WTC11 (cell line): ENCODE results near the gene MST1R. TPM values are rescaled to one million over a fixed set of nuclear protein-coding genes. Genes with fewer than 3 reads are reported as not detected.

Experiments
- ATAC-seq: fragments of 200-7000 bp; cut with Tn5 transposase; 2 replicates; pipeline ENCODE4 v1.10.0; 2021; ENCODE audit warnings: mild to moderate bottlenecking, moderate library complexity
- CTCF ChIA-PET: fragments of 300-600 bp; sonication (Branson Sonifier 250); formaldehyde crosslinking; loops from one replicate; lab custom pipeline; 2021; ENCODE audit warnings: antibody characterized with exemption; lab: Charles Lee
- POLR2A ChIA-PET: fragments of 350-600 bp; sonication (Branson Sonifier 250); formaldehyde crosslinking; loops from one replicate; lab custom pipeline; 2021; ENCODE audit warnings: antibody characterized with exemption; lab: Charles Lee
- DNase-seq: peaks from one replicate; pipeline ENCODE4 v3.0.0; 2021; ENCODE audit warnings: low spot score
- H3K27ac Mint-ChIP-seq: 2 replicates; pipeline ENCODE4 v1.8.0; 2021; ENCODE audit warnings: mixed read lengths
- H3K27me3 Mint-ChIP-seq: 2 replicates; pipeline ENCODE4 v1.8.0; 2021; ENCODE audit warnings: low read depth, mild to moderate bottlenecking, moderate library complexity, mixed read lengths
- H3K36me3 Mint-ChIP-seq: 2 replicates; pipeline ENCODE4 v1.8.0; 2021; ENCODE audit warnings: mixed read lengths
- H3K4me1 Mint-ChIP-seq: 2 replicates; pipeline ENCODE4 v1.8.0; 2022; ENCODE audit warnings: mixed read lengths
- H3K4me3 Mint-ChIP-seq: 2 replicates; pipeline ENCODE4 v1.8.0; 2021; ENCODE audit warnings: mild to moderate bottlenecking, moderate library complexity, mixed read lengths
- H3K9me3 Mint-ChIP-seq: 2 replicates; pipeline ENCODE4 v1.8.0; 2021; ENCODE audit warnings: mixed read lengths
- ATF1 ChIP-seq: sonication (generic); formaldehyde crosslinking; IDR thresholded peaks from 2 replicates; pipeline ENCODE4 v1.8.1; 2023; ENCODE audit warnings: mild to moderate bottlenecking, moderate library complexity, missing genetic modification reagents
- CBFB ChIP-seq: sonication (generic); formaldehyde crosslinking; IDR thresholded peaks from 2 replicates; pipeline ENCODE4 v1.8.1; 2022; ENCODE audit warnings: mild to moderate bottlenecking, low read depth, missing genetic modification reagents
- CREM ChIP-seq: sonication (generic); formaldehyde crosslinking; IDR thresholded peaks from 2 replicates; pipeline ENCODE4 v1.8.1; 2022; ENCODE audit warnings: mild to moderate bottlenecking, missing genetic modification reagents, moderate library complexity
- ELF4 ChIP-seq: sonication (generic); formaldehyde crosslinking; IDR thresholded peaks from 2 replicates; pipeline ENCODE4 v1.8.1; 2022; ENCODE audit warnings: low read depth, mild to moderate bottlenecking, moderate library complexity, missing genetic modification reagents
- EMX1 ChIP-seq: fragments of 250-450 bp; sonication (Bioruptor Pico); IDR thresholded peaks from 2 replicates; pipeline ENCODE4 v1.8.0; 2021; ENCODE audit warnings: mild to moderate bottlenecking
- ESRRA ChIP-seq: sonication (generic); formaldehyde crosslinking; IDR thresholded peaks from 2 replicates; pipeline ENCODE4 v1.8.1; 2022; ENCODE audit warnings: mild to moderate bottlenecking, missing genetic modification reagents, borderline replicate concordance
- FOXJ3 ChIP-seq: sonication (generic); formaldehyde crosslinking; IDR thresholded peaks from 2 replicates; pipeline ENCODE4 v1.9.0; 2021; ENCODE audit warnings: missing genetic modification reagents, mild to moderate bottlenecking, borderline replicate concordance
- FOXP1 ChIP-seq: sonication (generic); formaldehyde crosslinking; IDR thresholded peaks from 2 replicates; pipeline ENCODE4 v1.8.0; 2022; ENCODE audit warnings: missing genetic modification reagents, mild to moderate bottlenecking, moderate library complexity, borderline replicate concordance
- JAZF1 ChIP-seq: fragments of 250-450 bp; sonication (Bioruptor Pico); IDR thresholded peaks from 2 replicates; pipeline ENCODE4 v1.9.0; 2021; ENCODE audit warnings: moderate library complexity, mild to moderate bottlenecking, inconsistent platforms
- JUN ChIP-seq: sonication (generic); formaldehyde crosslinking; IDR thresholded peaks from 2 replicates; pipeline ENCODE4 v1.8.0; 2023; ENCODE audit warnings: mild to moderate bottlenecking, missing genetic modification reagents
- MYBL2 ChIP-seq: sonication (generic); formaldehyde crosslinking; IDR thresholded peaks from 2 replicates; pipeline ENCODE4 v1.8.1; 2023; ENCODE audit warnings: mild to moderate bottlenecking, moderate library complexity, missing genetic modification reagents
- NR2C2 ChIP-seq: sonication (generic); formaldehyde crosslinking; IDR thresholded peaks from 2 replicates; pipeline ENCODE4 v1.8.0; 2022; ENCODE audit warnings: mild to moderate bottlenecking, missing genetic modification reagents
- NR3C1 ChIP-seq: sonication (generic); formaldehyde crosslinking; conservative IDR thresholded peaks from 2 replicates; pipeline ENCODE4 v1.8.1; 2023; ENCODE audit warnings: low read depth, mild to moderate bottlenecking, missing genetic modification reagents
- OVOL2 ChIP-seq: fragments of 250-450 bp; sonication (Bioruptor Pico); IDR thresholded peaks from 2 replicates; pipeline ENCODE4 v1.9.0; 2021; ENCODE audit warnings: mild to moderate bottlenecking, borderline replicate concordance
- TEAD1 ChIP-seq: sonication (generic); formaldehyde crosslinking; IDR thresholded peaks from 2 replicates; pipeline ENCODE4 v1.8.0; 2022; ENCODE audit warnings: mild to moderate bottlenecking, missing genetic modification reagents
- TEAD4 ChIP-seq: sonication (generic); formaldehyde crosslinking; IDR thresholded peaks from 2 replicates; pipeline ENCODE4 v1.8.0; 2022; ENCODE audit warnings: mild to moderate bottlenecking, missing genetic modification reagents
- ZNF317 ChIP-seq: sonication (generic); formaldehyde crosslinking; IDR thresholded peaks from 2 replicates; pipeline ENCODE4 v1.8.1; 2023; ENCODE audit warnings: low read depth, mild to moderate bottlenecking, moderate library complexity, missing genetic modification reagents, borderline replicate concordance
- ZNF396 ChIP-seq: fragments of 250-450 bp; sonication (Bioruptor Pico); IDR thresholded peaks from 2 replicates; pipeline ENCODE4 v1.8.0; 2021; ENCODE audit warnings: mild to moderate bottlenecking, moderate library complexity, borderline replicate concordance
- ZNF416 ChIP-seq: fragments of 250-450 bp; sonication (Bioruptor Pico); IDR thresholded peaks from 2 replicates; pipeline ENCODE4 v1.9.0; 2021; ENCODE audit warnings: mild to moderate bottlenecking, inconsistent platforms
- ZNF423 ChIP-seq: fragments of 250-450 bp; sonication (Bioruptor Pico); IDR thresholded peaks from 2 replicates; pipeline ENCODE4 v2.1.2; 2022; ENCODE audit warnings: mild to moderate bottlenecking, moderate library complexity
- total RNA-seq: library from RNA; stranded (reverse); gene quantifications from 3 replicates; pipeline ENCODE4 v1.2.3, GENCODE V29; 2021
- TF ChIP-seq, protein P1 (sequence below): sonication (generic); formaldehyde crosslinking; IDR thresholded peaks from 2 replicates; pipeline ENCODE4 v1.8.1; 2023; ENCODE audit warnings: mild to moderate bottlenecking, missing genetic modification reagents, moderate library complexity
- TF ChIP-seq, protein P2 (sequence below): sonication (generic); formaldehyde crosslinking; conservative IDR thresholded peaks from 2 replicates; pipeline ENCODE4 v1.8.1; 2023; ENCODE audit warnings: mild to moderate bottlenecking, low read depth, missing genetic modification reagents, moderate library complexity
- TF ChIP-seq, protein P3 (sequence below): sonication (generic); formaldehyde crosslinking; IDR thresholded peaks from 2 replicates; pipeline ENCODE4 v1.8.1; 2022; ENCODE audit warnings: low read depth, missing genetic modification reagents, borderline replicate concordance
- TF ChIP-seq, protein P4 (sequence below): sonication (generic); formaldehyde crosslinking; IDR thresholded peaks from 2 replicates; pipeline ENCODE4 v1.8.1; 2022; ENCODE audit warnings: missing genetic modification reagents, borderline replicate concordance
- TF ChIP-seq, protein P5 (sequence below): sonication (generic); formaldehyde crosslinking; IDR thresholded peaks from 2 replicates; pipeline ENCODE4 v1.8.1; 2022; ENCODE audit warnings: mild to moderate bottlenecking, missing genetic modification reagents, moderate library complexity, borderline replicate concordance

MST1R gene
- total RNA-seq, 1 experiment from 2014 or later = 6.2 TPM

DNA sequence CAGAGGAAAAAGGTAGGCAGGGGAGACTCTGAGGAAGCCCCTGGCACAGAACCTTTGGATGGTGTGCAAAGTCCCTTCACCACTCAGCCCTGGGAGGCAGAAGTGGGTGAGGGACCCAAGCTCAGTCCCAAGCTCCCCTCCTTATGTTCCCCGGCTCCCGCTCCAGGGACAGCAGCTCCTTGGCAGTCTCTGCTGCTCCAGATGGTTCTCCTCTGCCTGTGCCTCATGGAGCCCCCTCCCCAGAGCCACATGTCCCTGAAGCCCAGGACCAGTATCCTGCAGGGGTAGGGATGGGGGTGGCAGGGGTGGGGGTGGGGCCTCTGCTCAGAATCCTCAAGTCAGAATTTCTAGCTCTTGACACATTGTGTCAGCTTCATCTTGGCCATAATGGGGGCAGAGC lies 26.0 kb downstream of the MST1R start (continued):
- TF ChIP-seq, protein P1, sequence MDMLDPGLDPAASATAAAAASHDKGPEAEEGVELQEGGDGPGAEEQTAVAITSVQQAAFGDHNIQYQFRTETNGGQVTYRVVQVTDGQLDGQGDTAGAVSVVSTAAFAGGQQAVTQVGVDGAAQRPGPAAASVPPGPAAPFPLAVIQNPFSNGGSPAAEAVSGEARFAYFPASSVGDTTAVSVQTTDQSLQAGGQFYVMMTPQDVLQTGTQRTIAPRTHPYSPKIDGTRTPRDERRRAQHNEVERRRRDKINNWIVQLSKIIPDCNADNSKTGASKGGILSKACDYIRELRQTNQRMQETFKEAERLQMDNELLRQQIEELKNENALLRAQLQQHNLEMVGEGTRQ (CRISPR knock-in tag) = no peak
- TF ChIP-seq ATF1 = no peak
- TF ChIP-seq FOXJ3 (CRISPR knock-in tag) = no peak
- TF ChIP-seq OVOL2 = no peak
- TF ChIP-seq MYBL2 = no peak
- TF ChIP-seq TEAD1 (CRISPR knock-in tag) = no peak
- TF ChIP-seq, protein P2, sequence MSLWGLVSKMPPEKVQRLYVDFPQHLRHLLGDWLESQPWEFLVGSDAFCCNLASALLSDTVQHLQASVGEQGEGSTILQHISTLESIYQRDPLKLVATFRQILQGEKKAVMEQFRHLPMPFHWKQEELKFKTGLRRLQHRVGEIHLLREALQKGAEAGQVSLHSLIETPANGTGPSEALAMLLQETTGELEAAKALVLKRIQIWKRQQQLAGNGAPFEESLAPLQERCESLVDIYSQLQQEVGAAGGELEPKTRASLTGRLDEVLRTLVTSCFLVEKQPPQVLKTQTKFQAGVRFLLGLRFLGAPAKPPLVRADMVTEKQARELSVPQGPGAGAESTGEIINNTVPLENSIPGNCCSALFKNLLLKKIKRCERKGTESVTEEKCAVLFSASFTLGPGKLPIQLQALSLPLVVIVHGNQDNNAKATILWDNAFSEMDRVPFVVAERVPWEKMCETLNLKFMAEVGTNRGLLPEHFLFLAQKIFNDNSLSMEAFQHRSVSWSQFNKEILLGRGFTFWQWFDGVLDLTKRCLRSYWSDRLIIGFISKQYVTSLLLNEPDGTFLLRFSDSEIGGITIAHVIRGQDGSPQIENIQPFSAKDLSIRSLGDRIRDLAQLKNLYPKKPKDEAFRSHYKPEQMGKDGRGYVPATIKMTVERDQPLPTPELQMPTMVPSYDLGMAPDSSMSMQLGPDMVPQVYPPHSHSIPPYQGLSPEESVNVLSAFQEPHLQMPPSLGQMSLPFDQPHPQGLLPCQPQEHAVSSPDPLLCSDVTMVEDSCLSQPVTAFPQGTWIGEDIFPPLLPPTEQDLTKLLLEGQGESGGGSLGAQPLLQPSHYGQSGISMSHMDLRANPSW (CRISPR knock-in tag) = no peak
- TF ChIP-seq NR2C2 (CRISPR knock-in tag) = no peak

DNA sequence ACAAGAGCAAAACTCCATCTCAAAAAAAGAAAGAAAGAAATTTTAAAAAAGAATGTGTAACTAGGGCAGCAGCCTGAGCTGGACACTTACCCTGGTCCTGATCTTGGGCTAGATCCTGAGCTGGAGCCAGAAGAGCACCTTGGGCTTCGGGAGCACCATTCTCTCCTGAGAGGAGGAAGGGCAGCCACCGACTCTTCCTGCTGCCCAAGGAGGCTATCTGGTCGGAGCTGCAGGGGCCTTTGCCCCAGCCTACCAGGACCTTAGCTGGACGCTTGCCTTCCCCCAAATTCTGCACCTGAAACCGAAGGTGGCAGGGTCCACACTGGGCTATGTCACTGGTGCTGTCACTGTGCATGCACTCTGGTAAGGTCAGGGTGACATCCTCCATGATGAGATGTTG lies 27.1 kb downstream of the MST1R start:
- POLR2A ChIA-PET = no interaction called here

DNA sequence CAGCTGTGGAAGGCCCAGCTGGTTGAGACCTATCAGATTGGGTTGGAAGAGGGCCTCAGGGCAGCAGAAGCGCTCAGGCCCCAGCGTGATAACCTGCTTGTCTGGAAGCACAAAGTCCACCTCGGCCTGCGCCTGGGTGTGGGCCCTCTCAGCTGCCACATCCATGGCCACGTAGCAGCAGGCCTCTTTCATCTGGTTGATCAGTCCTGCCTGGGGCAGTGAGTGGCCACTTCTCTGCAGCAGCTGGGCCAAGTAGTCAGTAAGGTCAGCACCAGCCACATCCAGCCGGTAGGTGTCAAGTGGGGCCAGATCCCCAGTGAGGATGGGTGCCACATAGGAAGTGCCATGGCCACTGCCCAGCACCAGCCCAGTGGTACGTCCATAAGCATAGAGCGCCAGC lies 30.1 kb downstream of the MST1R start:
- TF ChIP-seq, protein P3, sequence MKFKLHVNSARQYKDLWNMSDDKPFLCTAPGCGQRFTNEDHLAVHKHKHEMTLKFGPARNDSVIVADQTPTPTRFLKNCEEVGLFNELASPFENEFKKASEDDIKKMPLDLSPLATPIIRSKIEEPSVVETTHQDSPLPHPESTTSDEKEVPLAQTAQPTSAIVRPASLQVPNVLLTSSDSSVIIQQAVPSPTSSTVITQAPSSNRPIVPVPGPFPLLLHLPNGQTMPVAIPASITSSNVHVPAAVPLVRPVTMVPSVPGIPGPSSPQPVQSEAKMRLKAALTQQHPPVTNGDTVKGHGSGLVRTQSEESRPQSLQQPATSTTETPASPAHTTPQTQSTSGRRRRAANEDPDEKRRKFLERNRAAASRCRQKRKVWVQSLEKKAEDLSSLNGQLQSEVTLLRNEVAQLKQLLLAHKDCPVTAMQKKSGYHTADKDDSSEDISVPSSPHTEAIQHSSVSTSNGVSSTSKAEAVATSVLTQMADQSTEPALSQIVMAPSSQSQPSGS (CRISPR knock-in tag) = no peak
- TF ChIP-seq, protein P4, sequence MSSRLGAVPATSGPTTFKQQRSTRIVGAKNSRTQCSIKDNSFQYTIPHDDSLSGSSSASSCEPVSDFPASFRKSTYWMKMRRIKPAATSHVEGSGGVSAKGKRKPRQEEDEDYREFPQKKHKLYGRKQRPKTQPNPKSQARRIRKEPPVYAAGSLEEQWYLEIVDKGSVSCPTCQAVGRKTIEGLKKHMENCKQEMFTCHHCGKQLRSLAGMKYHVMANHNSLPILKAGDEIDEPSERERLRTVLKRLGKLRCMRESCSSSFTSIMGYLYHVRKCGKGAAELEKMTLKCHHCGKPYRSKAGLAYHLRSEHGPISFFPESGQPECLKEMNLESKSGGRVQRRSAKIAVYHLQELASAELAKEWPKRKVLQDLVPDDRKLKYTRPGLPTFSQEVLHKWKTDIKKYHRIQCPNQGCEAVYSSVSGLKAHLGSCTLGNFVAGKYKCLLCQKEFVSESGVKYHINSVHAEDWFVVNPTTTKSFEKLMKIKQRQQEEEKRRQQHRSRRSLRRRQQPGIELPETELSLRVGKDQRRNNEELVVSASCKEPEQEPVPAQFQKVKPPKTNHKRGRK = no peak
- TF ChIP-seq ESRRA (CRISPR knock-in tag) = no peak
- TF ChIP-seq, protein P5, sequence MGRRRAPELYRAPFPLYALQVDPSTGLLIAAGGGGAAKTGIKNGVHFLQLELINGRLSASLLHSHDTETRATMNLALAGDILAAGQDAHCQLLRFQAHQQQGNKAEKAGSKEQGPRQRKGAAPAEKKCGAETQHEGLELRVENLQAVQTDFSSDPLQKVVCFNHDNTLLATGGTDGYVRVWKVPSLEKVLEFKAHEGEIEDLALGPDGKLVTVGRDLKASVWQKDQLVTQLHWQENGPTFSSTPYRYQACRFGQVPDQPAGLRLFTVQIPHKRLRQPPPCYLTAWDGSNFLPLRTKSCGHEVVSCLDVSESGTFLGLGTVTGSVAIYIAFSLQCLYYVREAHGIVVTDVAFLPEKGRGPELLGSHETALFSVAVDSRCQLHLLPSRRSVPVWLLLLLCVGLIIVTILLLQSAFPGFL (CRISPR knock-in tag) = no peak
- no peak for TF ChIP-seq ZNF416 (CRISPR knock-in tag)
- TF ChIP-seq ZNF423 (CRISPR knock-in tag) = no peak
- TF ChIP-seq CREM (CRISPR knock-in tag) = no peak
- TF ChIP-seq ELF4 (CRISPR knock-in tag) = no peak
- TF ChIP-seq TEAD1 (CRISPR knock-in tag) = no peak
- no peak for TF ChIP-seq ATF1
- no peak for TF ChIP-seq JUN
- TF ChIP-seq JAZF1 = no peak
- TF ChIP-seq FOXP1 (CRISPR knock-in tag) = no peak
- TF ChIP-seq TEAD4 (CRISPR knock-in tag) = no peak
- no peak for TF ChIP-seq ZNF317 (CRISPR knock-in tag)
- TF ChIP-seq, all 79 proteins: peak for 0
- H3K4me3 Mint-ChIP-seq = no peak overlapping the region
- peaks cover 4% of the 10 kb centered on the region for H3K4me1 Mint-ChIP-seq
- H3K27ac Mint-ChIP-seq = no peak overlapping the region
- DNase-seq (no peak), ATAC-seq (no peak)
- ChIA-PET POLR2A (interaction anchor here (0.6 to 1.0 kb wide), 2 partner anchors 27 to 34 kb away, joined by 3 read pairs; no protein-coding TSS in a partner anchor), CTCF (no interaction called here)
- H3K9me3 Mint-ChIP-seq = no peaks in the 10 kb centered on the region
- peaks cover 4% of the 10 kb centered on the region for H3K27me3 Mint-ChIP-seq
- H3K36me3 Mint-ChIP-seq = no peaks in the 10 kb centered on the region

More for the DNA sequence above, 27.1 kb downstream of the MST1R start:
- Mint-ChIP-seq H3K4me3 (no peak overlapping the region), H3K27ac (no peak overlapping the region), H3K9me3 (no peaks in the 10 kb centered on the region), H3K4me1 (peaks cover 20% of the 10 kb centered on the region), H3K36me3 (no peaks in the 10 kb centered on the region), H3K27me3 (no peaks in the 10 kb centered on the region; the same call in 1 of the 2 replicates)
- ATAC-seq = no peak
- no peak for TF ChIP-seq EMX1 (CRISPR knock-in tag)
- TF ChIP-seq, protein P3 (CRISPR knock-in tag) = no peak
- TF ChIP-seq NR3C1 = no peak
- no peak for TF ChIP-seq ZNF396
- no peak for TF ChIP-seq CBFB
- CTCF ChIA-PET = interaction anchor here (1.3 to 2.1 kb wide), 2 partner anchors 32 to 34 kb away, joined by 3 to 10 read pairs; no protein-coding TSS in a partner anchor
- DNase-seq = no peak
